GM12891 (cell line): ENCODE data around the gene TFDP1.

ENCODE experiments used
- PAX5 ChIP-seq: IDR thresholded peaks from 2 replicates; pipeline ENCODE4 v1.6.1; 2011; ENCODE audit warnings: low read length, moderate library complexity, mild to moderate bottlenecking; ENCODE audit not compliant: insufficient read depth, severe bottlenecking
- POLR2A ChIP-seq: IDR thresholded peaks from 2 replicates; pipeline ENCODE4 v1.6.1; 2011; ENCODE audit warnings: low read depth, low read length, control low read depth
- POLR2AphosphoS5 ChIP-seq: IDR thresholded peaks from 2 replicates; pipeline ENCODE4 v1.6.1; 2011; ENCODE audit warnings: low read depth, low read length, control low read depth
- SPI1 ChIP-seq: IDR thresholded peaks from 2 replicates; pipeline ENCODE4 v1.6.1; 2011; ENCODE audit warnings: low read depth, low read length, control low read depth
- TAF1 ChIP-seq: IDR thresholded peaks from 2 replicates; pipeline ENCODE4 v1.6.1; 2011; ENCODE audit warnings: low read depth, low read length, control low read depth

GRCh38 chr13:113661509-113661908 is 77.0 kb downstream of the TFDP1 start:
- TF ChIP-seq POLR2AphosphoS5 (no peak), TAF1 (no peak), POLR2A (no peak), PAX5 (no peak), SPI1 (no peak)
